AG10803 (cell line): ENCODE measurements around the gene RIMBP2.

ENCODE experiments used
- DNase-seq: peaks from one replicate; pipeline ENCODE4 v3.0.0; 2010; ENCODE audit warnings: low read depth
- H3K4me3 ChIP-seq: 2 replicates; pipeline ENCODE4 v1.5.1; 2011; ENCODE audit warnings: mild to moderate bottlenecking, low read length, control low read depth
- TF ChIP-seq, protein P1 (sequence below): conservative IDR thresholded peaks from 2 replicates; pipeline ENCODE4 v1.5.1; 2011; ENCODE audit warnings: mild to moderate bottlenecking, low read length, control low read depth, inconsistent platforms

The RIMBP2 gene

GRCh38 chr12:130626601-130627000 is 89.5 kb downstream of the RIMBP2 start:
- TF ChIP-seq, protein P1, sequence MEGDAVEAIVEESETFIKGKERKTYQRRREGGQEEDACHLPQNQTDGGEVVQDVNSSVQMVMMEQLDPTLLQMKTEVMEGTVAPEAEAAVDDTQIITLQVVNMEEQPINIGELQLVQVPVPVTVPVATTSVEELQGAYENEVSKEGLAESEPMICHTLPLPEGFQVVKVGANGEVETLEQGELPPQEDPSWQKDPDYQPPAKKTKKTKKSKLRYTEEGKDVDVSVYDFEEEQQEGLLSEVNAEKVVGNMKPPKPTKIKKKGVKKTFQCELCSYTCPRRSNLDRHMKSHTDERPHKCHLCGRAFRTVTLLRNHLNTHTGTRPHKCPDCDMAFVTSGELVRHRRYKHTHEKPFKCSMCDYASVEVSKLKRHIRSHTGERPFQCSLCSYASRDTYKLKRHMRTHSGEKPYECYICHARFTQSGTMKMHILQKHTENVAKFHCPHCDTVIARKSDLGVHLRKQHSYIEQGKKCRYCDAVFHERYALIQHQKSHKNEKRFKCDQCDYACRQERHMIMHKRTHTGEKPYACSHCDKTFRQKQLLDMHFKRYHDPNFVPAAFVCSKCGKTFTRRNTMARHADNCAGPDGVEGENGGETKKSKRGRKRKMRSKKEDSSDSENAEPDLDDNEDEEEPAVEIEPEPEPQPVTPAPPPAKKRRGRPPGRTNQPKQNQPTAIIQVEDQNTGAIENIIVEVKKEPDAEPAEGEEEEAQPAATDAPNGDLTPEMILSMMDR = no peak
- no peak overlapping the region for H3K4me3 ChIP-seq
- DNase-seq = no peak

DNA sequence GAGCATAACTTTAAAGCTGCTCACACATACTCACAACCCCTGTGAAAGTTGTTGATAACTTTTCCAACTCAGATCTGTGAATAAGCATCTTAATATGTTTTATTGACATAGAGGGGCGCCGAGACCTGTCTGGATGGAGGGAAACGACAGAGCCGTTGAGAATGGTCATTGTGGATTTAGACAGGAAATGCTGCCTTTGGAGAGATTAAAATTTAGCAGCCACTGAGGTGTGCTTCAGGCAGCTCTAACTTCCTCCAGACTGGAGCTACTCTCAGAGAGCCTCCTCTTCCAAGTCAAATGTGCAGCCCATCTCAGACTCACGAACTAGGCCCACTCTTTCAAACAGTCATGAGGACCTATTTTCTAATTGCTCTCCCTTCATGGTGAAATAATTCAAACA is 90.9 kb downstream of the RIMBP2 start:
- H3K4me3 ChIP-seq = no peak overlapping the region
- DNase-seq = no peak
- TF ChIP-seq, protein P1 = no peak

DNA sequence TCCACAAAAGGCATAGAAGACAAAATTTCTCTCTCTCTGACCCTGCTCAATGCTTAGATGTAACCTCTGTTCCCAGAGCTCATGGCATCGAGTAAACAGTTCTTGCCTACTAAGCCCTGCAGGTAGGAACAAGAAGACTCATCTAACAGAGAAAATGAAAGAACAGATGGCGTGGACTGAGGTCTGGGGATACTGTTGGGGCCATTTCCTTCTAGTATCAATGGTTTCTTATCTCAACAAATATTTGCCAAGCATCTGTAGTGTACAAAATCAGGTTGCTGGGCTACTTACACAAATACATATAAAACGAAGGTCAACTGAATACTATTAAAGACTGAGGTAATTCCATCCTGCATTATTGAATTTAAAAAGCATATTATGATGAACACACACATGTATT is 93.3 kb downstream of the RIMBP2 start:
- TF ChIP-seq, protein P1 = no peak
- DNase-seq = no peak
- H3K4me3 ChIP-seq = no peak overlapping the region

GRCh38 chr12:130621696-130622298 is 94.3 kb downstream of the RIMBP2 start:
- TF ChIP-seq, protein P1 = no peak
- DNase-seq = no peak

GRCh38 chr12:130620756-130621155 is 95.3 kb downstream of the RIMBP2 start:
- TF ChIP-seq, protein P1 = no peak

More at GRCh38 chr12:130621696-130622298, 94.3 kb downstream of the RIMBP2 start:
- no peak overlapping the region for H3K4me3 ChIP-seq

DNA sequence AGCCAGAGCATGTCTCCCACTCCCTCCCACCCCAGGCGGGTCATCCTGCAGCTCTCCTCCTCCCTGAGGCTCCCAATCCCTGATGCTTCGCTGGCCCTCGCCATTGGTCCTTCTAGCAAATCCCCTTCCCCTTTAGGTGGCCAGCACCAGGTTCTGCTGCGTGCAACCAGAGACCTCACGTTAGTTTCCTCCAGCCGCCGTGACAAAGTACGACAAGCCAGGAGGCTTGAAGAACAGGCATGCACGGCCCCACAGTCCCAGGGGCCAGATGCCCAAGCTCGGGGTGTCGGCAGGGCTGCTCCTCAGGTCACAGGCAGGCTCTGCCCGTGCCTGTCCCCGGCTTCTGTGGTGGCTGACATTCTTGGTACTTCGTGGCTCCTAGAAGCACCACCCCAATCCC is 95.8 kb downstream of the RIMBP2 start:
- TF ChIP-seq, protein P1 = no peak
- no peak overlapping the region for H3K4me3 ChIP-seq
- DNase-seq = no peak

More at GRCh38 chr12:130620756-130621155, 95.3 kb downstream of the RIMBP2 start:
- no peak overlapping the region for H3K4me3 ChIP-seq
- no peak for DNase-seq

DNA sequence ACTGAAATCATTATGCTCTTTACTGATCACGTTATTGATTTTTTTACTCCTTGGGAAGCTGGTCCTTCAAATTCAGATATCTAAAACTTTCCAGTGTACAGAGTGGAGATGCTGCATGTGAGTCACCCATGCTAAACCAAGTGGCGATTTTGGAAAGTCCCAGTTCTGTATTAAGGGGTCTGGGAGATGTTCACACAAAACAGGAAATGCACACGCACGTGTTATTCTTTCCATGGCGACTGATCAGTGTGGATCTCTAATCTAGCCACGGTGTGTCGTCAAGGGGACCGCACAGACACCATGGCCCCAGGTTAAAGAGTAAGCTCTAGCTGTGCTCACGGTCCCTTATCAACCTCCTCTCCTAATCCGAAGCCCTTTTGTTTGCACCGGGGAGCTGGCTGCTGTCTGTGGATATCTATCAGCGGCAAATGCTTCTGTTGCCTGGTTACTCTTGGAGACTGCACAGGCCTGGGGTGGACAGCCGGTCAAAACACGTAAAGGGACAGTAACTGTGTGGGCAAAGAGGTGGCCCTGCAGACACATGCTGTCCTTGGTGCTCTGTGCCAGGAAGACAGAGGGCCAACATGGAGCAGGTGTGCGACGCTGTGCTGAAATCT is 96.6 kb downstream of the RIMBP2 start:
- H3K4me3 ChIP-seq = no peak overlapping the region
- no peak for DNase-seq

More for the DNA sequence above, 96.6 kb downstream of the RIMBP2 start:
- TF ChIP-seq, protein P1 = no peak
